Measurements from ENCODE around the gene SLC25A24.

SLC25A24 gene

GRCh38 chr1:108117945-108118902, 81.9 kb downstream of the SLC25A24 start:
- Histone ChIP-seq H3K4me3 (ENCODE audit: low read length) (no peak overlapping the region), H3K27me3 (ENCODE audit: insufficient read depth, low read length) (no peaks in the 10 kb centered on the region), H3K4me1 (ENCODE audit: insufficient read depth, low read length) (no peaks in the 10 kb centered on the region), H3K9me3 (ENCODE audit: insufficient read depth, low read depth, low read length) (no peaks in the 10 kb centered on the region), H3K9ac (ENCODE audit: low read depth, low read length) (no peak overlapping the region), H3K27ac (ENCODE audit: low read depth, low read length) (no peak overlapping the region), H3K36me3 (ENCODE audit: insufficient read depth, low read length) (no peaks in the 10 kb centered on the region)
- WGBS: 96% methylated on average over 5 of the region's 5 CpGs

GRCh38 chr1:108117237-108117636, 82.9 kb downstream of the SLC25A24 start:
- Histone ChIP-seq H3K4me1 (ENCODE audit: insufficient read depth, low read length) (no peaks in the 10 kb centered on the region), H3K9me3 (ENCODE audit: insufficient read depth, low read depth, low read length) (no peaks in the 10 kb centered on the region), H3K9ac (ENCODE audit: low read depth, low read length) (no peak overlapping the region), H3K27me3 (ENCODE audit: insufficient read depth, low read length) (no peaks in the 10 kb centered on the region), H3K27ac (ENCODE audit: low read depth, low read length) (no peak overlapping the region), H3K4me3 (ENCODE audit: low read length) (no peak overlapping the region), H3K36me3 (ENCODE audit: insufficient read depth, low read length) (no peaks in the 10 kb centered on the region)
- 96% methylated on average over 1 of the region's 1 CpG for WGBS

GRCh38 chr1:108114033-108114599, 86.0 kb downstream of the SLC25A24 start:
- H3K9me3 ChIP-seq (ENCODE audit: insufficient read depth, low read depth, low read length): no peaks in the 10 kb centered on the region
- no peaks in the 10 kb centered on the region for H3K27me3 ChIP-seq (ENCODE audit: insufficient read depth, low read length)
- 67% methylated on average over 4 of the region's 4 CpGs for WGBS
- H3K27ac ChIP-seq (ENCODE audit: low read depth, low read length): no peak overlapping the region
- no peak overlapping the region for H3K4me3 ChIP-seq (ENCODE audit: low read length)
- H3K9ac ChIP-seq (ENCODE audit: low read depth, low read length): no peak overlapping the region
- no peaks in the 10 kb centered on the region for H3K4me1 ChIP-seq (ENCODE audit: insufficient read depth, low read length)
- no peaks in the 10 kb centered on the region for H3K36me3 ChIP-seq (ENCODE audit: insufficient read depth, low read length)

GRCh38 chr1:108113496-108113895, 86.6 kb downstream of the SLC25A24 start:
- Histone ChIP-seq H3K27ac (ENCODE audit: low read depth, low read length) (no peak overlapping the region), H3K9me3 (ENCODE audit: insufficient read depth, low read depth, low read length) (no peaks in the 10 kb centered on the region), H3K4me1 (ENCODE audit: insufficient read depth, low read length) (no peaks in the 10 kb centered on the region), H3K36me3 (ENCODE audit: insufficient read depth, low read length) (no peaks in the 10 kb centered on the region), H3K9ac (ENCODE audit: low read depth, low read length) (no peak overlapping the region), H3K4me3 (ENCODE audit: low read length) (no peak overlapping the region), H3K27me3 (ENCODE audit: insufficient read depth, low read length) (no peaks in the 10 kb centered on the region)
- WGBS: 95% methylated on average over 3 of the region's 3 CpGs

GRCh38 chr1:108109295-108109973, 90.7 kb downstream of the SLC25A24 start:
- 100% methylated on average over 6 of the region's 6 CpGs for WGBS
- peaks cover 5% of the 10 kb centered on the region; the same call in 1 of the 2 replicates for H3K9me3 ChIP-seq (ENCODE audit: insufficient read depth, low read depth, low read length)
- no peaks in the 10 kb centered on the region for H3K4me1 ChIP-seq (ENCODE audit: insufficient read depth, low read length)
- no peaks in the 10 kb centered on the region for H3K27me3 ChIP-seq (ENCODE audit: insufficient read depth, low read length)
- H3K27ac ChIP-seq (ENCODE audit: low read depth, low read length): no peak overlapping the region
- no peaks in the 10 kb centered on the region for H3K36me3 ChIP-seq (ENCODE audit: insufficient read depth, low read length)
- no peak overlapping the region for H3K9ac ChIP-seq (ENCODE audit: low read depth, low read length)
- no peak overlapping the region for H3K4me3 ChIP-seq (ENCODE audit: low read length)

- Histone ChIP-seq H3K4me3 (ENCODE audit: low read length) (no peak overlapping the region), H3K27ac (ENCODE audit: low read depth, low read length) (no peak overlapping the region)
Observed at GRCh38 chr1:108108119-108108518, 92.0 kb downstream of the SLC25A24 start.

GRCh38 chr1:108107658-108108057, 92.5 kb downstream of the SLC25A24 start:
- Histone ChIP-seq H3K4me3 (ENCODE audit: low read length) (no peak overlapping the region), H3K27ac (ENCODE audit: low read depth, low read length) (no peak overlapping the region), H3K9me3 (ENCODE audit: insufficient read depth, low read depth, low read length) (peaks cover 5% of the 10 kb centered on the region; the same call in 1 of the 2 replicates), H3K4me1 (ENCODE audit: insufficient read depth, low read length) (no peaks in the 10 kb centered on the region), H3K9ac (ENCODE audit: low read depth, low read length) (no peak overlapping the region), H3K36me3 (ENCODE audit: insufficient read depth, low read length) (no peaks in the 10 kb centered on the region), H3K27me3 (ENCODE audit: insufficient read depth, low read length) (no peaks in the 10 kb centered on the region)
- WGBS: 67% methylated on average over 3 of the region's 4 CpGs

More at GRCh38 chr1:108108119-108108518, 92.0 kb downstream of the SLC25A24 start:
- H3K36me3 ChIP-seq (ENCODE audit: insufficient read depth, low read length): no peaks in the 10 kb centered on the region
- peaks cover 5% of the 10 kb centered on the region; the same call in 1 of the 2 replicates for H3K9me3 ChIP-seq (ENCODE audit: insufficient read depth, low read depth, low read length)
- H3K4me1 ChIP-seq (ENCODE audit: insufficient read depth, low read length): no peaks in the 10 kb centered on the region
- no peaks in the 10 kb centered on the region for H3K27me3 ChIP-seq (ENCODE audit: insufficient read depth, low read length)
- H3K9ac ChIP-seq (ENCODE audit: low read depth, low read length): no peak overlapping the region

- no peaks in the 10 kb centered on the region for H3K4me1 ChIP-seq (ENCODE audit: insufficient read depth, low read length)
- H3K27me3 ChIP-seq (ENCODE audit: insufficient read depth, low read length): no peaks in the 10 kb centered on the region
- no peak overlapping the region for H3K27ac ChIP-seq (ENCODE audit: low read depth, low read length)
- H3K9me3 ChIP-seq (ENCODE audit: insufficient read depth, low read depth, low read length): peaks cover 5% of the 10 kb centered on the region; the same call in 1 of the 2 replicates
- H3K4me3 ChIP-seq (ENCODE audit: low read length): no peak overlapping the region
- WGBS: 100% methylated on average over 1 of the region's 1 CpG
- no peak overlapping the region for H3K9ac ChIP-seq (ENCODE audit: low read depth, low read length)
- H3K36me3 ChIP-seq (ENCODE audit: insufficient read depth, low read length): no peaks in the 10 kb centered on the region
Observed at GRCh38 chr1:108106775-108107174, 93.4 kb downstream of the SLC25A24 start.

GRCh38 chr1:108100148-108100547, 100.0 kb downstream of the SLC25A24 start:
- no peaks in the 10 kb centered on the region for H3K27me3 ChIP-seq (ENCODE audit: insufficient read depth, low read length)
- WGBS: 92% methylated on average over 1 of the region's 1 CpG
- no peak overlapping the region for H3K4me3 ChIP-seq (ENCODE audit: low read length)

GRCh38 chr1:108097018-108097417, 103.1 kb downstream of the SLC25A24 start:
- Histone ChIP-seq H3K9ac (ENCODE audit: low read depth, low read length) (no peak overlapping the region), H3K36me3 (ENCODE audit: insufficient read depth, low read length) (no peaks in the 10 kb centered on the region), H3K27me3 (ENCODE audit: insufficient read depth, low read length) (no peaks in the 10 kb centered on the region), H3K9me3 (ENCODE audit: insufficient read depth, low read depth, low read length) (no peaks in the 10 kb centered on the region), H3K4me3 (ENCODE audit: low read length) (no peak overlapping the region), H3K27ac (ENCODE audit: low read depth, low read length) (no peak overlapping the region), H3K4me1 (ENCODE audit: insufficient read depth, low read length) (no peaks in the 10 kb centered on the region)

More at GRCh38 chr1:108100148-108100547, 100.0 kb downstream of the SLC25A24 start:
- H3K27ac ChIP-seq (ENCODE audit: low read depth, low read length): no peak overlapping the region
- H3K9ac ChIP-seq (ENCODE audit: low read depth, low read length): no peak overlapping the region
- H3K4me1 ChIP-seq (ENCODE audit: insufficient read depth, low read length): no peaks in the 10 kb centered on the region
- no peaks in the 10 kb centered on the region for H3K9me3 ChIP-seq (ENCODE audit: insufficient read depth, low read depth, low read length)
- no peaks in the 10 kb centered on the region for H3K36me3 ChIP-seq (ENCODE audit: insufficient read depth, low read length)

- H3K9me3 ChIP-seq (ENCODE audit: insufficient read depth, low read depth, low read length): no peaks in the 10 kb centered on the region
- no peak overlapping the region for H3K9ac ChIP-seq (ENCODE audit: low read depth, low read length)
- no peak overlapping the region for H3K4me3 ChIP-seq (ENCODE audit: low read length)
- no peaks in the 10 kb centered on the region for H3K27me3 ChIP-seq (ENCODE audit: insufficient read depth, low read length)
- 70% methylated on average over 4 of the region's 4 CpGs for WGBS
- H3K4me1 ChIP-seq (ENCODE audit: insufficient read depth, low read length): no peaks in the 10 kb centered on the region
- H3K36me3 ChIP-seq (ENCODE audit: insufficient read depth, low read length): no peaks in the 10 kb centered on the region
- H3K27ac ChIP-seq (ENCODE audit: low read depth, low read length): no peak overlapping the region
Observed at GRCh38 chr1:108096089-108096488, 104.1 kb downstream of the SLC25A24 start.
